Hematopoietic multipotent progenitor cell treated with erythropoietin and hydrocortisone succinate and interleukin-3 and kit ligand, for 17 days (in vitro differentiated cells): ENCODE data around the gene MRPS6.

Experiments used
- DNase-seq: peaks from one replicate; pipeline ENCODE4 v3.0.0-alpha.2; 2015; ENCODE audit warnings: low spot score

MRPS6 gene

DNA sequence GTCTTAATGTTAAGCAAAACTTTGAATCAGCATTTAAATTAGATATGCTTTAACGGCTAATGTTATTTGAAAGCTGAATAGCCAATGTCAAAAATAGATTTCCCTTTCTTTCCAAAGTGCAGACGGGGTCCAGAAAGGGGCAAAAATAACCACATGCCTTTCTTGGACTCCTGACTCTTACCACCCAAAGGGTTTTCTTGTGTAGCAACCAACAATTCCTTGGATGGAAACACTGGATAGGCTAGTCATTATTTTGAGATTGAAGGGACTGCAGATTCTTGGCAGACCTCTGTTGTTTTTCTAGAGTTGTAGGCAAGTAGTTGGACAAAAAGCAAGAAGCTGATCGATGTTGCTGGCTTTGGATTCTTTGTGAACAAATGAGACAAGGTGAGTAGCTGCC, 107.0 kb downstream of the MRPS6 start:
- DNase-seq = no peak

- no peak for DNase-seq
Observed at GRCh38 chr21:34180826-34181359, 107.5 kb downstream of the MRPS6 start.

DNA sequence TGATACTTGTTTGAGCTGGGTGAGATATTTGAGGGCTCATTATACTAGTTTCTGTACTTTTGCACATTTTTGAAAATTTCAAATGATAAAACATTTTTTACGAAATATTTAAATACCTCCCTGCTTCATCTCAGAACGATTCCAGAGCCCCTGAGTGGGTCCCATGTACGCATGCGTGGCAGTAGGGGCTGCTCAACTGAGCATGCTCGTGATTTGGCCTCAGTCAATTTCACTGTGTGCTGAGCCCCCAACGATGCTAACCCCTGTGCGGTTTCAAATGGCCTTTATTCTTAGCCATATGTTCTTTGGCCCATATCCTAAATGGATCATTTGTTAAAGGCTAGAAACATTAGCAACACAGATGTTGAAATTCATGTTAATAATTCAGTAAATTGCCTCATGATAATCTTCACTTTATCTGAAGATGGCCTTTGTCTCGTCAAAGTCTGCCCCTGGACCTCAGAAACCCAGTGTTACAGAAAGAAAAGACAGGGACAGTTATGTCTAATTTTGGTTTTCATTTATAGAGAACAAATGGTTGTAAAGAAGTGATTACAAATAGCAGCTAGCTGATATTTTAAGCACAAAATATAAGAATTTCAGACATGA, 108.2 kb downstream of the MRPS6 start:
- no peak for DNase-seq

GRCh38 chr21:34182436-34182835, 109.1 kb downstream of the MRPS6 start:
- no peak for DNase-seq

DNA sequence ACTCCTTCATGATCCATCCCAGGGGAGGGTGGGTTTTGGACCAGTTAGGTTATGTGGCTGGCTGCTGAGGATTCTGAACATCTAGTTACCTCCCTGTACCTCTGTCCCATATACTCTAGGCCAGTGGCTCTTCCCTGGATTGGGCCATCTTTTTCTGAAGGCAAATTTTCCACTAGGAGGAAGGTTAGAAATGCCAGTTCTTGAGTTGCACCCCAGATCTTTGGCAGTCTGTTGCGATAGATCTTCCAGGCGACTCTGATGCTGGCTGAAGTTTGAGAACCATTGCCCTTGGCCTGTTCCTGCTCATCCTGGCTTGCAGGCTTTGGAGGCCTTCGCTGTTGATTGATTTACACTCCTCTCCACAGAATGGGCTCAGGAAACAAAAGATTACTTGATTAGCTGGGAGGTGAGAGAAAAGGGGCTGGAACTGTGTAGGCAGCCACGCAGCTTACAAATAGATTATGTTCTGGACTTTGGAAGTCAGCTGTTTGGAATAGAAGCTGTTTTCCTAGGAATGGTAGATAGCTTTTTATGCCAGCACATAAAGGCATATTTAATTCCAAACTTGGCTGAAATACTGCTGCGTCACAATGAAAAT, 110.1 kb downstream of the MRPS6 start:
- no peak for DNase-seq

DNA sequence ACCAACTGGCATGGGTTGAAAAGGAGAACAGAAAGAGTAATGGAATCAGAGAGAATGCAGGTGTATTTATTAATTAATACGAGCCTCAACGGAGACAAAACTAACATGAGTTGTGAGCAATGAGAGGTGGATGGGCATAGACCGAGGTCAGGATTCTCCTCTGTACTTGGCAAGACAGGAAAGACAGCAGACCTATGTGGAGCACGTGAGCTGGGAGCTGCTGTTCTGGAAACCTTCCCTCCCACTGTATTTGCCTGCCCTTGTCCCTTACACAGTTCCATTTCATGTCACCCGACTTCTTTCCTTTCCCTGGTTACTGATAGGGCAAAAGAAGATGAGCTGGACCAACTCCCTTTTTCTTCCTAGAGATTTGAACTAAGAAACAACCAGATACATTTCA, 110.9 kb downstream of the MRPS6 start:
- no peak for DNase-seq

DNA sequence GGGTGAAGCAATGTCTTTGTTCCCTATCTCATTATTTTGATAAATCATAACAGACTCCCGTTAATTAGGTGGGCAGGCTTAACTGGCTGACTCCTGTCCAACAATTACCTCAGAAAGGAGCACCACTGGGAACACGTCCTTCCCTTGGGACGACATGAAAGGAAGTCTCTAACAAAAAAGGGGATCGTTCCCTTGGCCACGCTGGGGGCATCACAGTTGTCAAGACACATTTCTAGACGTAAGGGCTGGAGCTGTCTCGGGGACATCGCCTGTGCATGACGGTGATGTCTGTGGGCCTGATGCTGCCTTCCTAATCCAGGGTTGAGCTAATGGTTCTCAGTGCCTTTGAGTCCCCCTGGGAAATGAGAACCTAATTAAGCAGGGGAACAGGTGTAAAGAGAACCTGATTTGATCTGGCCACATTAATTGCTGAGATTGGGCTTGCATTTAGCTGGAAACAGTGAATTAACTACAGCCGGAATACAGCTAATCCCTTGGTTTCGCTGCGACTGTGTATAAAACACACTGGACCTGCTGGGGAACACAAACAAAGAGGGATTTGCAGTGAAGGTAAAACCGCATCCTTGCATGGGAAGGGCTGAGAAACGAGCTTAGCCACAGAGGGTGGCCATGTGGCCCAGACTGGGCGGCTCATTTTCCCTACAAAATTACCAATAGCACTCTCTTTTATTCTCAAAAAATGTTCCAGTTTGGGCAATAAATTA, 111.8 kb downstream of the MRPS6 start:
- no peak for DNase-seq

- DNase-seq = no peak
Observed at GRCh38 chr21:34186109-34186719, 112.8 kb downstream of the MRPS6 start.

DNA sequence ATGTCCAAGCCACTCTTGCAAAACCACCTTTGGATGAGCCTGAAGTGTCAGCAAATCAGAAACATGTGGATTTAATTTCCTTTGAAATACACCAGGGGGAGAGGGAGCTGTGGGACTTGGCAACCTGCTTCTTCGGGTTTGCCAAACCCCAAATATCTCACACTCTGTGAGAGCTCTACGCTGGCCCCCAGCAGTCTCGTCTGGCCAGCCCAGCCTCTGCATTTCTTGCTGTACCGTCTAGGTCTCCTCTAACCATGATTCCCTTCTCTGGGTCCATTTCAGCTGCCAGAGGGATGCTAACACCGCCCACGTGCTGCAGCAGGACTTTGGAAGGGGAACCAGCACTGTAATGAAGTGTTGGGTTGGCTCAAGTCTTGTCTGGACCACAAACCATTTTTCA, 114.6 kb downstream of the MRPS6 start:
- DNase-seq = no peak

DNA sequence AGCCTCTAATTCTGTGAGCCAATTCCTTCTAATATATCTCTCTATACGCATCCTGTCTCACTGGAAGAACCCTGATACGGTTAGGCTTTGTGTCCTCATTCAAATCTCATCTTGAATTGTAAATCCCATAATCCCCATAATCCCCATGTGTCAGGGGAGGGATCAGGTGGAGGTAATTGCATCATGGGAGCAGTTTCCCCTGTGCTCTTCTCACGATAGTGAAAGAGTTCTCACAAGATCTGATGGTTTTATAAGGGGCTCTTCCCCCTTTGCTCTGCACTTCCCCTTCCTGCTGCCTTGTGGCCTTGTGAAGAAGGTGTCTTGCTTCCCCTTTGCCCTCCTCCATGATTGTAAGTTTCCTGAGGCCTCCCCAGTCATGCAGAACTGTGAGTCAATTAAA, 116.1 kb downstream of the MRPS6 start:
- DNase-seq = no peak

DNA sequence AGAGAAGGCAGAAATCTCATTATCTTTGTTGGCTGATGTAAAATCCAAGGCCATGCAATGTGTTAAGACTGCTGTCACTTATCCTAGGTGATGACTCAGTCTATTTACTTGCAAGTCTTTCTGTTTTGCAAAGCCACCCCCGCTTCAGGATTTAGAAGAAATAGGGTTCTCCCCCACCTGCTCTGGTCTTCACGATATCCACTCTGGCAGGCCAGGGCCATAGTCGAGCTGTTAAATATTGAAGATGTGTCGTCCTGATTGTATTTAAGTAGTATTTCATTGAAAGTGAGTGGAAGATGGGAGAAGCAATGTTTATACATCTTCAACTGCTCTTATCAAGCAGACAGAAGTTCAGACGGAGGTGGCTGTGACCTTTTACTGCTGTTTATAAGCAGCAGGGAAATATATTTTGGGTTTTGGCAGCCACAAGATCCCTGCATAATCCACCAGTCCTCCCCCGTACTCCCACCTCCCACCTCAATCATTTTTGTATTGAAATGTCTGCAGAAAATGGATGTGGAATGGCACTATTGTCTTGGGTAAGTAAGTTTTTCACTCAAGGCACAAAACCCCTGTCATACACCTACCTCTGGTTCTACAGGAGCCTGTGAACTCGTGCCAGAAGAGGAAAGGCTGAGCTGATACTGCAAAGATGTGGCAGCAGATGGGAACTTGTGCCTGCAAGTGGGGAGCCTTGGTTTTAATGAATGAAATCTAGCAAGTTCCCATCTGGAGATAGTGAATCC, 117.4 kb downstream of the MRPS6 start:
- no peak for DNase-seq

GRCh38 chr21:34191876-34192275, 118.5 kb downstream of the MRPS6 start:
- DNase-seq = no peak
